ENCODE data around the gene SMARCAD1.

DNA sequence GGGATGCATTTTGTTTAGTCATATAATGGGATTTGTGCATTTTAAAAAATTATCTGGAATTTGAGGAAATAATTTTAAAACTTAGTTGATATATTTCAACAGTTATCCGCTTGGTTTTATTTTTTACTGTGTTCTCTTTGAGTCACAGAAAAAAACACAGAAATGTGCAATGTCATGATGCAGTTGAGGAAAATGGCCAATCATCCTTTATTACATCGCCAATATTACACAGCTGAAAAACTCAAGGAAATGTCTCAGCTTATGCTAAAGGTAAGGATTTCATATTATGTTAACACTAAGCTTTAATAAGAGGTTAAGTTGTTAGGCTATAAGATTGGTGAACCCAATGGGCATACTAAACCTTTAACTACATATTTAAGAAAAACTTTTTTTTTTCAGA is 71.1 kb downstream of the SMARCAD1 start:
- TF ChIP-seq POLR2A (IDR thresholded peaks at IDR 0.05) (no peak), CTCF (IDR thresholded peaks at IDR 0.05) (no peak)
